Esophagus muscularis mucosa (tissue), 3 donors: Measurements from ENCODE around the gene CCNG1.

Experiments
- CTCF ChIP-seq, 3 experiments: fragments of 200-600 bp in 2 of 3; fragments of 450-650 bp in 1 of 3; sonication (generic) in 2 of 3; IDR thresholded peaks; one replicate each; pipeline ENCODE4 v1.5.1; 2017 to 2019; ENCODE audit warnings: antibody characterized with exemption in 3 of 3, mild to moderate bottlenecking in 2 of 3, moderate library complexity in 1 of 3
- POLR2A ChIP-seq: fragments of 450-650 bp; IDR thresholded peaks from one replicate; pipeline ENCODE4 v1.6.1; 2017; ENCODE audit warnings: antibody characterized with exemption, moderate library complexity, mild to moderate bottlenecking, low read depth

DNA sequence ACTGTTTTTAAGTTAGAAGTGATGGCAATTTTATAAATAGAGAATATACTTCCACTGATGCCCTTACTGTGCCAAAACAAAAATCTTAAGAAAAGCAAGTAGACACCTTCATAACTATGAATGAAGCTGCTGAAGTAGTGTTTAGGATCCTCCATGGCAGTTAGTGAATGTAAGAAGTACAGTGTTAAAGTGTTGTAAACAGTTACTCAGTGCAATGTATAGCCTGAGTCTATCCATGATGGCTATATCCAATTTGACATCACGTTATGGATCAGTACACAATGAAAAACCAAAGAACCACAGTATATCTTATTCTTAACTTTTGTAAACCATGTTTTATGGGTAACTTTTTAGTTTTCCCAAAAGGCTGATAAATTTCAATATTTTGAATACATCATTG, 7.1 kb downstream of the CCNG1 start:
- no peak for TF ChIP-seq CTCF (IDR thresholded peaks at IDR 0.05)
- TF ChIP-seq POLR2A = no peak
